ENCODE data around the gene SGCA. TPM values are rescaled to one million over a fixed set of nuclear protein-coding genes. Genes with fewer than 3 reads are reported as not detected.

SGCA gene
- total and polyA plus RNA-seq, 9 of the 15 experiments (the other 6 are each of a cell fraction or from before 2014, with no cell fraction given) = not detected

DNA sequence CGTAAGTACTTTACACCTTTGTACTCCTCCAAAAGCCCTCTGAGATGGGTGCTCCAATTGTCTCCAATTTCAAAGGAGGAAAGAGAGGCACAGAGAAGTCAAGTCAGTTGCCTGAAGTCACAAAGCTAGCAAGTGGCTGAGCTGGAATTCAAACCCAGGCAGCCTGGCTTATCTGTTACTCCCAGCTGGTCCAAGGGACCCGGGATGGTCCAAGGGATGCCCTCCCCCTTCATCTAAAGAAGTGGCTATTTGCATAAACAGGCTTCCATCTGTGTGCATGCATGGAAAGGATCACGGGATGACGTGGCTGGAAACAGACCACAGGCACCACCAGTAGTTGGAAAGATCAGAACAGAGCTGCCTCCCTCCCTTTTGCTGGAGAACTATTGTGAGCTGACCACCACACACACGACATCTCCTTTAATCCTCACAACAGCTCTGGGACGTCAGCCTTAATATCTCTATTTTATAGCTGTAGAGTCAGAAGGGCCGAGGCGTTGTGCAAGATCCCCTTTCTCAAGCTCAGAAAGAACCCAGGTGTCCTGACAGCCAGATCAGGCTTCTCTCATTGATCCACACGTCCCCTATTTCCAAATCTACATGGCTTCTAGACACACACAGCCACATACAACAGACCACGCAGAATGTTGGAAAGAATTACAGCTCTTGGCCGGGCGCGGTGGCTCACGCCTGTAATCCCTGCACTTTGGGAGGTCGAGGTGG lies 46.5 kb downstream of the SGCA start (continued):
- TF ChIP-seq, protein P1, sequence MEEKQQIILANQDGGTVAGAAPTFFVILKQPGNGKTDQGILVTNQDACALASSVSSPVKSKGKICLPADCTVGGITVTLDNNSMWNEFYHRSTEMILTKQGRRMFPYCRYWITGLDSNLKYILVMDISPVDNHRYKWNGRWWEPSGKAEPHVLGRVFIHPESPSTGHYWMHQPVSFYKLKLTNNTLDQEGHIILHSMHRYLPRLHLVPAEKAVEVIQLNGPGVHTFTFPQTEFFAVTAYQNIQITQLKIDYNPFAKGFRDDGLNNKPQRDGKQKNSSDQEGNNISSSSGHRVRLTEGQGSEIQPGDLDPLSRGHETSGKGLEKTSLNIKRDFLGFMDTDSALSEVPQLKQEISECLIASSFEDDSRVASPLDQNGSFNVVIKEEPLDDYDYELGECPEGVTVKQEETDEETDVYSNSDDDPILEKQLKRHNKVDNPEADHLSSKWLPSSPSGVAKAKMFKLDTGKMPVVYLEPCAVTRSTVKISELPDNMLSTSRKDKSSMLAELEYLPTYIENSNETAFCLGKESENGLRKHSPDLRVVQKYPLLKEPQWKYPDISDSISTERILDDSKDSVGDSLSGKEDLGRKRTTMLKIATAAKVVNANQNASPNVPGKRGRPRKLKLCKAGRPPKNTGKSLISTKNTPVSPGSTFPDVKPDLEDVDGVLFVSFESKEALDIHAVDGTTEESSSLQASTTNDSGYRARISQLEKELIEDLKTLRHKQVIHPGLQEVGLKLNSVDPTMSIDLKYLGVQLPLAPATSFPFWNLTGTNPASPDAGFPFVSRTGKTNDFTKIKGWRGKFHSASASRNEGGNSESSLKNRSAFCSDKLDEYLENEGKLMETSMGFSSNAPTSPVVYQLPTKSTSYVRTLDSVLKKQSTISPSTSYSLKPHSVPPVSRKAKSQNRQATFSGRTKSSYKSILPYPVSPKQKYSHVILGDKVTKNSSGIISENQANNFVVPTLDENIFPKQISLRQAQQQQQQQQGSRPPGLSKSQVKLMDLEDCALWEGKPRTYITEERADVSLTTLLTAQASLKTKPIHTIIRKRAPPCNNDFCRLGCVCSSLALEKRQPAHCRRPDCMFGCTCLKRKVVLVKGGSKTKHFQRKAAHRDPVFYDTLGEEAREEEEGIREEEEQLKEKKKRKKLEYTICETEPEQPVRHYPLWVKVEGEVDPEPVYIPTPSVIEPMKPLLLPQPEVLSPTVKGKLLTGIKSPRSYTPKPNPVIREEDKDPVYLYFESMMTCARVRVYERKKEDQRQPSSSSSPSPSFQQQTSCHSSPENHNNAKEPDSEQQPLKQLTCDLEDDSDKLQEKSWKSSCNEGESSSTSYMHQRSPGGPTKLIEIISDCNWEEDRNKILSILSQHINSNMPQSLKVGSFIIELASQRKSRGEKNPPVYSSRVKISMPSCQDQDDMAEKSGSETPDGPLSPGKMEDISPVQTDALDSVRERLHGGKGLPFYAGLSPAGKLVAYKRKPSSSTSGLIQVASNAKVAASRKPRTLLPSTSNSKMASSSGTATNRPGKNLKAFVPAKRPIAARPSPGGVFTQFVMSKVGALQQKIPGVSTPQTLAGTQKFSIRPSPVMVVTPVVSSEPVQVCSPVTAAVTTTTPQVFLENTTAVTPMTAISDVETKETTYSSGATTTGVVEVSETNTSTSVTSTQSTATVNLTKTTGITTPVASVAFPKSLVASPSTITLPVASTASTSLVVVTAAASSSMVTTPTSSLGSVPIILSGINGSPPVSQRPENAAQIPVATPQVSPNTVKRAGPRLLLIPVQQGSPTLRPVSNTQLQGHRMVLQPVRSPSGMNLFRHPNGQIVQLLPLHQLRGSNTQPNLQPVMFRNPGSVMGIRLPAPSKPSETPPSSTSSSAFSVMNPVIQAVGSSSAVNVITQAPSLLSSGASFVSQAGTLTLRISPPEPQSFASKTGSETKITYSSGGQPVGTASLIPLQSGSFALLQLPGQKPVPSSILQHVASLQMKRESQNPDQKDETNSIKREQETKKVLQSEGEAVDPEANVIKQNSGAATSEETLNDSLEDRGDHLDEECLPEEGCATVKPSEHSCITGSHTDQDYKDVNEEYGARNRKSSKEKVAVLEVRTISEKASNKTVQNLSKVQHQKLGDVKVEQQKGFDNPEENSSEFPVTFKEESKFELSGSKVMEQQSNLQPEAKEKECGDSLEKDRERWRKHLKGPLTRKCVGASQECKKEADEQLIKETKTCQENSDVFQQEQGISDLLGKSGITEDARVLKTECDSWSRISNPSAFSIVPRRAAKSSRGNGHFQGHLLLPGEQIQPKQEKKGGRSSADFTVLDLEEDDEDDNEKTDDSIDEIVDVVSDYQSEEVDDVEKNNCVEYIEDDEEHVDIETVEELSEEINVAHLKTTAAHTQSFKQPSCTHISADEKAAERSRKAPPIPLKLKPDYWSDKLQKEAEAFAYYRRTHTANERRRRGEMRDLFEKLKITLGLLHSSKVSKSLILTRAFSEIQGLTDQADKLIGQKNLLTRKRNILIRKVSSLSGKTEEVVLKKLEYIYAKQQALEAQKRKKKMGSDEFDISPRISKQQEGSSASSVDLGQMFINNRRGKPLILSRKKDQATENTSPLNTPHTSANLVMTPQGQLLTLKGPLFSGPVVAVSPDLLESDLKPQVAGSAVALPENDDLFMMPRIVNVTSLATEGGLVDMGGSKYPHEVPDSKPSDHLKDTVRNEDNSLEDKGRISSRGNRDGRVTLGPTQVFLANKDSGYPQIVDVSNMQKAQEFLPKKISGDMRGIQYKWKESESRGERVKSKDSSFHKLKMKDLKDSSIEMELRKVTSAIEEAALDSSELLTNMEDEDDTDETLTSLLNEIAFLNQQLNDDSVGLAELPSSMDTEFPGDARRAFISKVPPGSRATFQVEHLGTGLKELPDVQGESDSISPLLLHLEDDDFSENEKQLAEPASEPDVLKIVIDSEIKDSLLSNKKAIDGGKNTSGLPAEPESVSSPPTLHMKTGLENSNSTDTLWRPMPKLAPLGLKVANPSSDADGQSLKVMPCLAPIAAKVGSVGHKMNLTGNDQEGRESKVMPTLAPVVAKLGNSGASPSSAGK (IDR thresholded peaks at IDR 0.05) = no peak
- TF ChIP-seq CBX5 (IDR thresholded peaks at IDR 0.05; ENCODE audit: borderline replicate concordance, low read depth) (no peak), POLR2B (IDR thresholded peaks at IDR 0.05; ENCODE audit: low read depth, partially characterized antibody) (no peak), FOXK1 (CRISPR knock-in tag; IDR thresholded peaks at IDR 0.05; ENCODE audit: borderline replicate concordance) (no peak), EGR1 (conservative IDR thresholded peaks at IDR 0.05) (no peak), MAFF (IDR thresholded peaks at IDR 0.05; ENCODE audit: low read length) (no peak), HMG20A (CRISPR knock-in tag; conservative IDR thresholded peaks at IDR 0.05) (no peak)
- TF ChIP-seq, protein P2, sequence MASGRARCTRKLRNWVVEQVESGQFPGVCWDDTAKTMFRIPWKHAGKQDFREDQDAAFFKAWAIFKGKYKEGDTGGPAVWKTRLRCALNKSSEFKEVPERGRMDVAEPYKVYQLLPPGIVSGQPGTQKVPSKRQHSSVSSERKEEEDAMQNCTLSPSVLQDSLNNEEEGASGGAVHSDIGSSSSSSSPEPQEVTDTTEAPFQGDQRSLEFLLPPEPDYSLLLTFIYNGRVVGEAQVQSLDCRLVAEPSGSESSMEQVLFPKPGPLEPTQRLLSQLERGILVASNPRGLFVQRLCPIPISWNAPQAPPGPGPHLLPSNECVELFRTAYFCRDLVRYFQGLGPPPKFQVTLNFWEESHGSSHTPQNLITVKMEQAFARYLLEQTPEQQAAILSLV (tag; IDR thresholded peaks at IDR 0.05) = no peak
- TF ChIP-seq, protein P3, sequence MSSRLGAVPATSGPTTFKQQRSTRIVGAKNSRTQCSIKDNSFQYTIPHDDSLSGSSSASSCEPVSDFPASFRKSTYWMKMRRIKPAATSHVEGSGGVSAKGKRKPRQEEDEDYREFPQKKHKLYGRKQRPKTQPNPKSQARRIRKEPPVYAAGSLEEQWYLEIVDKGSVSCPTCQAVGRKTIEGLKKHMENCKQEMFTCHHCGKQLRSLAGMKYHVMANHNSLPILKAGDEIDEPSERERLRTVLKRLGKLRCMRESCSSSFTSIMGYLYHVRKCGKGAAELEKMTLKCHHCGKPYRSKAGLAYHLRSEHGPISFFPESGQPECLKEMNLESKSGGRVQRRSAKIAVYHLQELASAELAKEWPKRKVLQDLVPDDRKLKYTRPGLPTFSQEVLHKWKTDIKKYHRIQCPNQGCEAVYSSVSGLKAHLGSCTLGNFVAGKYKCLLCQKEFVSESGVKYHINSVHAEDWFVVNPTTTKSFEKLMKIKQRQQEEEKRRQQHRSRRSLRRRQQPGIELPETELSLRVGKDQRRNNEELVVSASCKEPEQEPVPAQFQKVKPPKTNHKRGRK (tag; IDR thresholded peaks at IDR 0.05) = no peak
- TF ChIP-seq, protein P4, sequence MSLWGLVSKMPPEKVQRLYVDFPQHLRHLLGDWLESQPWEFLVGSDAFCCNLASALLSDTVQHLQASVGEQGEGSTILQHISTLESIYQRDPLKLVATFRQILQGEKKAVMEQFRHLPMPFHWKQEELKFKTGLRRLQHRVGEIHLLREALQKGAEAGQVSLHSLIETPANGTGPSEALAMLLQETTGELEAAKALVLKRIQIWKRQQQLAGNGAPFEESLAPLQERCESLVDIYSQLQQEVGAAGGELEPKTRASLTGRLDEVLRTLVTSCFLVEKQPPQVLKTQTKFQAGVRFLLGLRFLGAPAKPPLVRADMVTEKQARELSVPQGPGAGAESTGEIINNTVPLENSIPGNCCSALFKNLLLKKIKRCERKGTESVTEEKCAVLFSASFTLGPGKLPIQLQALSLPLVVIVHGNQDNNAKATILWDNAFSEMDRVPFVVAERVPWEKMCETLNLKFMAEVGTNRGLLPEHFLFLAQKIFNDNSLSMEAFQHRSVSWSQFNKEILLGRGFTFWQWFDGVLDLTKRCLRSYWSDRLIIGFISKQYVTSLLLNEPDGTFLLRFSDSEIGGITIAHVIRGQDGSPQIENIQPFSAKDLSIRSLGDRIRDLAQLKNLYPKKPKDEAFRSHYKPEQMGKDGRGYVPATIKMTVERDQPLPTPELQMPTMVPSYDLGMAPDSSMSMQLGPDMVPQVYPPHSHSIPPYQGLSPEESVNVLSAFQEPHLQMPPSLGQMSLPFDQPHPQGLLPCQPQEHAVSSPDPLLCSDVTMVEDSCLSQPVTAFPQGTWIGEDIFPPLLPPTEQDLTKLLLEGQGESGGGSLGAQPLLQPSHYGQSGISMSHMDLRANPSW (CRISPR knock-in tag; IDR thresholded peaks at IDR 0.05) = no peak
